GM23248 (cell line): ENCODE data around the gene FAM81A. TPM values are rescaled to one million over a fixed set of nuclear protein-coding genes. Genes with fewer than 3 reads are reported as not detected.
A peak's percentile ranks its signal among the peaks of the same experiment; 100 is the strongest.

Experiments
- DNase-seq: peaks from one replicate; pipeline ENCODE4 v3.0.0-alpha.2; 2015
- H2AFZ ChIP-seq: fragments of 200-600 bp; sonication (generic); 2 replicates; pipeline ENCODE4 v1.6.1; 2016; ENCODE audit warnings: antibody characterized with exemption
- H3F3A ChIP-seq: fragments of 200-600 bp; sonication (generic); 2 replicates; pipeline ENCODE4 v1.6.1; 2016; ENCODE audit warnings: mild to moderate bottlenecking, antibody characterized with exemption, mixed run types; ENCODE audit not compliant: insufficient read depth
- H3K27ac ChIP-seq: fragments of 200-600 bp; sonication (generic); 2 replicates; pipeline ENCODE4 v1.5.1; 2016; ENCODE audit warnings: mild to moderate bottlenecking
- H3K27me3 ChIP-seq: fragments of 200-600 bp; sonication (generic); replicated peaks from 2 replicates; pipeline ENCODE4 v1.6.1; 2016; ENCODE audit warnings: mild to moderate bottlenecking; ENCODE audit not compliant: insufficient read depth
- H3K36me3 ChIP-seq: fragments of 200-600 bp; sonication (generic); 2 replicates; pipeline ENCODE4 v1.6.1; 2016; ENCODE audit warnings: low read depth, mild to moderate bottlenecking
- H3K4me1 ChIP-seq: fragments of 200-600 bp; sonication (generic); 2 replicates; pipeline ENCODE4 v1.6.1; 2016; ENCODE audit warnings: mild to moderate bottlenecking; ENCODE audit not compliant: insufficient read depth
- H3K4me2 ChIP-seq: fragments of 200-600 bp; sonication (generic); one replicate; pipeline ENCODE4 v1.6.1; 2016; ENCODE audit warnings: mild to moderate bottlenecking; ENCODE audit not compliant: unreplicated experiment
- H3K4me3 ChIP-seq: fragments of 200-600 bp; sonication (generic); 2 replicates; pipeline ENCODE4 v1.5.1; 2016; ENCODE audit warnings: mild to moderate bottlenecking
- H3K79me2 ChIP-seq: fragments of 200-600 bp; sonication (generic); 2 replicates; pipeline ENCODE4 v1.6.1; 2016; ENCODE audit warnings: mild to moderate bottlenecking; ENCODE audit not compliant: insufficient read depth
- H3K9ac ChIP-seq: fragments of 200-600 bp; sonication (generic); 2 replicates; pipeline ENCODE4 v1.6.1; 2016; ENCODE audit warnings: mild to moderate bottlenecking
- H3K9me2 ChIP-seq: fragments of 200-600 bp; sonication (generic); 2 replicates; pipeline ENCODE4 v1.6.1; 2016; ENCODE audit warnings: mixed run types, mild to moderate bottlenecking, moderate library complexity; ENCODE audit not compliant: insufficient read depth
- H3K9me3 ChIP-seq: fragments of 200-600 bp; sonication (generic); one replicate; pipeline ENCODE4 v1.6.1; 2017; ENCODE audit warnings: low read depth
- H4K20me1 ChIP-seq: fragments of 200-600 bp; sonication (generic); 2 replicates; pipeline ENCODE4 v1.6.0; 2016; ENCODE audit not compliant: insufficient read depth
- EZH2 ChIP-seq: fragments of 200-600 bp; sonication (generic); IDR thresholded peaks from 2 replicates; pipeline ENCODE4 v1.6.1; 2018; ENCODE audit warnings: antibody characterized with exemption, mild to moderate bottlenecking; ENCODE audit not compliant: insufficient read depth, poor library complexity, severe bottlenecking
- EZH2phosphoT487 ChIP-seq: fragments of 200-600 bp; sonication (generic); IDR thresholded peaks from 2 replicates; pipeline ENCODE4 v1.6.1; 2018; ENCODE audit warnings: antibody characterized with exemption, moderate library complexity, mild to moderate bottlenecking, low read depth; ENCODE audit not compliant: insufficient read depth
- WGBS, 2 experiments: methylation state at CpG; one replicate each; pipeline ENCODE4 v1.1.6; 2015 to 2017; ENCODE audit warnings: low lambda C conversion rate in 2 of 2, low coverage in 1 of 2; ENCODE audit errors: missing lambda C conversion rate in 2 of 2; 5-methylcytosine and 5-hydroxymethylcytosine counted together
- in situ Hi-C: fragments of 300-500 bp; cut with MboI; formaldehyde crosslinking; loops from 2 replicates; pipeline ENCODE4 v1.15.0; 2020
- polyA plus RNA-seq: library from polyadenylated mRNA; unstranded; fragments of >200 nt; fragmentation: Nextera tagmentation; extraction: Ambion mirVana; gene quantifications from 2 replicates; pipeline ENCODE4 v1.2.1, GENCODE V29; 2016
- total RNA-seq: library from RNA; depleted of rRNA; stranded (reverse); fragments of >200 nt; shearing (Covaris generic); gene quantifications from 2 replicates; pipeline ENCODE4 v1.2.3, GENCODE V29; 2014

FAM81A gene
- total and polyA plus RNA-seq, 2 experiments from 2014 or later = 0.26 to 0.32 TPM

GRCh38 chr15:59557581-59557980 is 119.6 kb downstream of the FAM81A start:
- DNase-seq = no peak
- no peaks in the 10 kb centered on the region for H3K79me2 ChIP-seq
- no peaks in the 10 kb centered on the region for H3K9me2 ChIP-seq
- H3K36me3 ChIP-seq = no peaks in the 10 kb centered on the region
- no peaks in the 10 kb centered on the region for H3K27me3 ChIP-seq
- TF ChIP-seq EZH2phosphoT487 (no peak), EZH2 (no peak)
- H3K4me3 ChIP-seq = no peak overlapping the region
- WGBS, 2 experiments = 50 to 51% methylated on average over 3 of the region's 3 CpGs
- no peaks in the 10 kb centered on the region for H4K20me1 ChIP-seq
- no peaks in the 10 kb centered on the region for H3K9me3 ChIP-seq
- peaks cover 9% of the 10 kb centered on the region for H3K4me1 ChIP-seq
- in situ Hi-C loops = no loop called here
- no peaks in the 10 kb centered on the region for H3F3A ChIP-seq
- no peak overlapping the region for H2AFZ ChIP-seq
- no peak overlapping the region for H3K9ac ChIP-seq
- H3K27ac ChIP-seq = no peak overlapping the region
- no peak overlapping the region for H3K4me2 ChIP-seq

- H3K4me3 ChIP-seq = no peak overlapping the region
These were observed 120.9 kb downstream of the FAM81A start for GRCh38 chr15:59558851-59559250.

GRCh38 chr15:59561547-59561946 is 123.6 kb downstream of the FAM81A start:
- Histone ChIP-seq H3K27ac (no peak overlapping the region), H4K20me1 (no peaks in the 10 kb centered on the region), H3K9me2 (no peaks in the 10 kb centered on the region), H3K9ac (no peak overlapping the region), H3K4me1 (no peaks in the 10 kb centered on the region), H3K9me3 (no peaks in the 10 kb centered on the region), H3K4me2 (no peak overlapping the region), H3K36me3 (no peaks in the 10 kb centered on the region), H2AFZ (no peak overlapping the region), H3F3A (no peaks in the 10 kb centered on the region), H3K79me2 (no peaks in the 10 kb centered on the region), H3K4me3 (no peak overlapping the region), H3K27me3 (no peaks in the 10 kb centered on the region; the same call in 1 of the 2 replicates)
- 65 to 67% methylated on average over 4 of the region's 4 CpGs for WGBS, 2 experiments
- TF ChIP-seq EZH2 (no peak), EZH2phosphoT487 (no peak)
- in situ Hi-C loops = no loop called here
- no peak for DNase-seq

More at GRCh38 chr15:59558851-59559250, 120.9 kb downstream of the FAM81A start:
- no peaks in the 10 kb centered on the region for H3K9me3 ChIP-seq
- no peaks in the 10 kb centered on the region for H4K20me1 ChIP-seq
- peak; percentile 12 for DNase-seq
- H3K9me2 ChIP-seq = no peaks in the 10 kb centered on the region
- no peak overlapping the region for H3K9ac ChIP-seq
- peaks cover 9% of the 10 kb centered on the region for H3K4me1 ChIP-seq
- H3K4me2 ChIP-seq = no peak overlapping the region
- no peaks in the 10 kb centered on the region for H3K36me3 ChIP-seq
- no peaks in the 10 kb centered on the region for H3F3A ChIP-seq
- H2AFZ ChIP-seq = no peak overlapping the region
- H3K27me3 ChIP-seq = no peaks in the 10 kb centered on the region
- WGBS, 2 experiments = 70% methylated on average over 1 of the region's 1 CpG
- H3K79me2 ChIP-seq = no peaks in the 10 kb centered on the region
- in situ Hi-C loops = no loop called here
- no peak overlapping the region for H3K27ac ChIP-seq
- TF ChIP-seq EZH2 = no peak
- TF ChIP-seq EZH2phosphoT487 = no peak

- H3K27me3 ChIP-seq = no peaks in the 10 kb centered on the region; the same call in 1 of the 2 replicates
- no peak overlapping the region for H3K9ac ChIP-seq
- H3K4me1 ChIP-seq = no peaks in the 10 kb centered on the region
- no peaks in the 10 kb centered on the region for H3K79me2 ChIP-seq
- H4K20me1 ChIP-seq = no peaks in the 10 kb centered on the region
- TF ChIP-seq EZH2phosphoT487 = no peak
- TF ChIP-seq EZH2 = no peak
- 88 to 90% methylated on average over 2 of the region's 2 CpGs for WGBS, 2 experiments
- no peaks in the 10 kb centered on the region for H3F3A ChIP-seq
- H3K4me2 ChIP-seq = no peak overlapping the region
- H3K36me3 ChIP-seq = no peaks in the 10 kb centered on the region
- no peak overlapping the region for H2AFZ ChIP-seq
- no peak overlapping the region for H3K27ac ChIP-seq
- no peaks in the 10 kb centered on the region for H3K9me2 ChIP-seq
- in situ Hi-C loops = no loop called here
- H3K4me3 ChIP-seq = no peak overlapping the region
- H3K9me3 ChIP-seq = no peaks in the 10 kb centered on the region
- no peak for DNase-seq
These were observed 124.6 kb downstream of the FAM81A start for GRCh38 chr15:59562448-59563186.

GRCh38 chr15:59565299-59565698 is 127.3 kb downstream of the FAM81A start:
- Histone ChIP-seq H3K4me3 (no peak overlapping the region), H3K9me3 (no peaks in the 10 kb centered on the region), H3K27ac (no peak overlapping the region), H2AFZ (no peak overlapping the region), H3K9ac (no peak overlapping the region), H4K20me1 (no peaks in the 10 kb centered on the region), H3K9me2 (no peaks in the 10 kb centered on the region), H3K27me3 (no peaks in the 10 kb centered on the region; the same call in 1 of the 2 replicates), H3K4me1 (no peaks in the 10 kb centered on the region), H3F3A (no peaks in the 10 kb centered on the region), H3K79me2 (no peaks in the 10 kb centered on the region), H3K4me2 (no peak overlapping the region), H3K36me3 (no peaks in the 10 kb centered on the region)
- in situ Hi-C loops = no loop called here
- no peak for TF ChIP-seq EZH2
- TF ChIP-seq EZH2phosphoT487 = no peak
- no peak for DNase-seq
- WGBS, 2 experiments = 37 to 47% methylated on average over 4 of the region's 4 CpGs
